Endothelial cell of umbilical vein (primary cell): ENCODE results near the gene PPM1L.

Experiments used
- CTCF ChIP-seq, 2 donors: IDR thresholded peaks; 1 replicate in 1 of 2; 2 replicates in 1 of 2; pipeline ENCODE4 v1.5.1; 2011; ENCODE audit warnings: low read length in 2 of 2, mild to moderate bottlenecking in 2 of 2, moderate library complexity in 2 of 2, control low read depth in 1 of 2, inconsistent platforms in 1 of 2, low read depth in 1 of 2; ENCODE audit not compliant: insufficient read depth in 1 of 2; ENCODE audit errors: extremely low read depth in 1 of 2
- EZH2 ChIP-seq: IDR thresholded peaks from 2 replicates; pipeline ENCODE4 v1.6.1; 2012; ENCODE audit warnings: borderline replicate concordance, low read depth, mild to moderate bottlenecking, moderate library complexity, low read length, inconsistent platforms; ENCODE audit not compliant: severe bottlenecking
- FOS ChIP-seq: IDR thresholded peaks from 2 replicates; pipeline ENCODE4 v1.6.1; 2011; ENCODE audit warnings: mild to moderate bottlenecking, low read length, moderate library complexity, borderline replicate concordance; ENCODE audit not compliant: insufficient read depth
- GATA2 ChIP-seq: IDR thresholded peaks from 2 replicates; pipeline ENCODE4 v1.7.0; 2011; ENCODE audit warnings: low read depth, mild to moderate bottlenecking, moderate library complexity, mixed read lengths, low read length; ENCODE audit not compliant: insufficient read length, insufficient read depth
- JUN ChIP-seq: IDR thresholded peaks from 2 replicates; pipeline ENCODE4 v1.6.1; 2011; ENCODE audit warnings: borderline replicate concordance, low read depth; ENCODE audit not compliant: insufficient read length, insufficient read depth
- MYC ChIP-seq: IDR thresholded peaks from one replicate; pipeline ENCODE4 v1.6.1; 2011; ENCODE audit warnings: mild to moderate bottlenecking, low read depth, low read length
- POLR2A ChIP-seq: IDR thresholded peaks from 2 replicates; pipeline ENCODE4 v1.6.1; 2012; ENCODE audit warnings: low read depth, mild to moderate bottlenecking, control low read depth, low read length
- POLR2AphosphoS5 ChIP-seq: IDR thresholded peaks from 2 replicates; pipeline ENCODE4 v1.6.1; 2012; ENCODE audit warnings: low read depth, mild to moderate bottlenecking, control low read depth, low read length, moderate library complexity; ENCODE audit not compliant: insufficient read depth
- TF ChIP-seq, protein P1 (sequence below): IDR thresholded peaks from 2 replicates; pipeline ENCODE4 v1.6.1; 2011; ENCODE audit not compliant: insufficient read depth, insufficient read length

DNA sequence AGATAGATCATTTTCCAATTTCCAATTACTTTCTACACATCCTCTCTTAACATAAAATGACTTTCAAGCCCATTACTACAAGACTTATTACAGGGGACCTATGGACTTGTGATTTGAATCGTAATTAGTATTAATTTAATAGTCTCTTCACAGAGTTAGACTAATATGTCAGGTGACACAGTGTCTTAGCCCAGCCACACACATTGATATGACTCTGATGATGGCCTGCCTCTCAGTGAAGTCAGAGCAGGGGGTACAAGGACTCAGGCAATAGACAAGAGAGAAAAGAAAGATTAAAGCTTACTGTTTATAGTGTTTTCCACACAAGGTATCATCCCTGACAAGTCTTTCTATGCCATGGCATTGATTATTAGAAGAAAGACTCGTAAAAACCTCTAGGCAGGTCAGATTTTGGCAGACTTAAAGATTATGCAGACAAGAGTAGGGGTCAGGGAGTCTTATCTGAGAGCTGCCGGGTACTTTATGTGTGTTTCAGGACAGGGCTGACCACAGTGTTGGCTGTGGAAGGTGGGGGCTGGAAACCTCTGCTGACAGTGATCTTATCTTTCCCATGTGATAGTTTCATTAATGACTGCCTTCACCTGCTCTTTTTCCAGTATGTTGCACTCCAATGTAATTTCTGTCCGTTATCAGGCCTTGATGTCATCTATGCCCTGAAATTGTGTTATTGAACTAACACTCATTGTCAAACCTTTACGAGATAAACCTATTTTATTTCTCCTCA is 299.0 kb downstream of the PPM1L start:
- TF ChIP-seq POLR2AphosphoS5 (no peak), CTCF (IDR thresholded peaks at IDR 0.05; ENCODE audit: extremely low read depth in 1 of 2, insufficient read depth in 1 of 2, low read depth in 1 of 2, low read length in 2 of 2) (no peak), POLR2A (no peak), EZH2 (no peak), MYC (no peak), JUN (no peak), FOS (no peak), GATA2 (no peak)
- TF ChIP-seq, protein P1, sequence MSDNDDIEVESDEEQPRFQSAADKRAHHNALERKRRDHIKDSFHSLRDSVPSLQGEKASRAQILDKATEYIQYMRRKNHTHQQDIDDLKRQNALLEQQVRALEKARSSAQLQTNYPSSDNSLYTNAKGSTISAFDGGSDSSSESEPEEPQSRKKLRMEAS = no peak
